Measurements from ENCODE around the gene ARL16. TPM values are rescaled to one million over a fixed set of nuclear protein-coding genes. Genes with fewer than 3 reads are reported as not detected.

Gene ARL16
- polyA plus RNA-seq, 1 of the 3 experiments (the other 2 are of a cell fraction) = 148 TPM

GRCh38 chr17:81702934-81703746, 19.5 kb upstream of the ARL16 start, which contains the start of gene MRPL12 (continued):
- no peak for TF ChIP-seq NFIC (IDR thresholded peaks at IDR 0.05; ENCODE audit: borderline replicate concordance)
- no peak for TF ChIP-seq FOXJ3 (CRISPR knock-in tag; IDR thresholded peaks at IDR 0.05)

DNA sequence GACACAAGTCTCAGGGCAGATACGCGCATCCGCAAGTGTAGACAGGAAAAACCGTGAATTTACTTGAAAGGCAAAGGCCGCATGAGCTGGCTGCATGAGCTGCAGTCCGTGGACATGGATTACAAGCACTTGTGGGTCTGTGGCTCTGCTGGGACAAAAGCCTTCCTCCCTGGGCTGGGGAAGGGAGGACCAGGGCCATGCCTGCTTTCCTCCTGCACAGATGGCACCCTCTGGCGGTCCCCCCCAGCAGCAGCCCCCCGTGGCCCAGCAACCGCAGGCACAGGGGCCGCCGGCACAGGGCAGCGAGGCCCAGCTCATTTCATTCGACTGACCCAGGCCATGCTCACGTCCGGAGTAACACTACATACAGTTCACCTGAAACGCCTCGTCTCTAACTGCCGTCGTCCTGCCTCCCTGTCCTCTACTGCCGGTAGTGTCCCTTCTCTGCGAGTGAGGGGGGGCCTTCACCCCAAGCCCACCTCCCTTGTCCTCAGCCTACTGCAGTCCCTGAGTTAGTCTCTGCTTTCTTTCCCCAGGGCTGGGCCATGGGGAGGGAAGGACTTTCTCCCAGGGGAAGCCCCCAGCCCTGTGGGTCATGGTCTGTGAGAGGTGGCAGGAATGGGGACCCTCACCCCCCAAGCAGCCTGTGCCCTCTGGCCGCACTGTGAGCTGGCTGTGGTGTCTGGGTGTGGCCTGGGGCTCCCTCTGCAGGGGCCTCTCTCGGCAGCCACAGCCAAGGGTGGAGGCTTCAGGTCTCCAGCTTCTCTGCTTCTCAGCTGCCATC, 17.9 kb upstream of the ARL16 start:
- 80% methylated on average over 20 of the region's 23 CpGs for WGBS (ENCODE audit: low lambda C conversion rate)
- peak overlapping the region in 1 of 2 experiments; percentile 84; a peak in 2 of 4 replicates for H3K27ac ChIP-seq (ENCODE audit: low read depth in 2 of 2, low read length in 1 of 2)
- H3F3A ChIP-seq (replicated peaks; ENCODE audit: insufficient read depth) = peaks cover 54% of the 10 kb centered on the region
- peaks cover 38% of the 10 kb centered on the region for H4K20me1 ChIP-seq (ENCODE audit: insufficient read depth)
- no peaks in the 10 kb centered on the region for H3K9me2 ChIP-seq
- H3K27me3 ChIP-seq (ENCODE audit: insufficient read depth) = no peaks in the 10 kb centered on the region
- H2AFZ ChIP-seq (ENCODE audit: low read depth) = no peak overlapping the region
- peaks cover 14 to 29% of the 10 kb centered on the region in 2 experiments; a peak in 3 of 4 replicates for H3K4me1 ChIP-seq (ENCODE audit: control insufficient read depth in 1 of 2, insufficient read depth in 2 of 2, low read depth in 1 of 2, low read length in 1 of 2)
- H3K4me2 ChIP-seq = peak overlapping the region; percentile 97
- no peaks in the 10 kb centered on the region for H3K9me3 ChIP-seq
- ChIA-PET CTCF (interaction anchor here (0.5 to 2.6 kb wide), 9 partner anchors 8 to 168 kb away, joined by 3 to 17 read pairs (median 3); partner anchors contain the start of genes ARL16, CCDC137, HGS and NPLOC4), POLR2A (interaction anchor here (0.8 to 4.1 kb wide), 7 partner anchors 8 to 132 kb away, joined by 3 to 33 read pairs (median 9); partner anchors contain the start of genes ARL16, HGS, MCRIP1 and SLC25A10)
- H3K79me2 ChIP-seq (ENCODE audit: insufficient read depth) = peaks cover 95% of the 10 kb centered on the region
- H3K4me3 ChIP-seq (ENCODE audit: low read depth in 2 of 2, low read length in 1 of 2) = peak overlapping the region; percentile 86 to 95
- TF ChIP-seq CTCF (IDR thresholded peaks at IDR 0.05) (peak; percentile 29; the same call in 1 of the 2 replicates), IRF3 (IDR thresholded peaks at IDR 0.05; ENCODE audit: low read depth, low read length) (no peak)
- TF ChIP-seq, protein P1, sequence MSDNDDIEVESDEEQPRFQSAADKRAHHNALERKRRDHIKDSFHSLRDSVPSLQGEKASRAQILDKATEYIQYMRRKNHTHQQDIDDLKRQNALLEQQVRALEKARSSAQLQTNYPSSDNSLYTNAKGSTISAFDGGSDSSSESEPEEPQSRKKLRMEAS (IDR thresholded peaks at IDR 0.05; ENCODE audit: low read depth) = no peak
- DNase-seq = no peak
- peak overlapping the region; percentile 98; the same call in 1 of the 2 replicates for H3K9ac ChIP-seq
- H3K36me3 ChIP-seq (replicated peaks in 1 of 2; ENCODE audit: control insufficient read depth in 1 of 2, insufficient read depth in 2 of 2, low read length in 1 of 2) = peaks cover 50 to 71% of the 10 kb centered on the region in 2 experiments
